Measurements from ENCODE around the gene RIMS1.

The RIMS1 gene

DNA sequence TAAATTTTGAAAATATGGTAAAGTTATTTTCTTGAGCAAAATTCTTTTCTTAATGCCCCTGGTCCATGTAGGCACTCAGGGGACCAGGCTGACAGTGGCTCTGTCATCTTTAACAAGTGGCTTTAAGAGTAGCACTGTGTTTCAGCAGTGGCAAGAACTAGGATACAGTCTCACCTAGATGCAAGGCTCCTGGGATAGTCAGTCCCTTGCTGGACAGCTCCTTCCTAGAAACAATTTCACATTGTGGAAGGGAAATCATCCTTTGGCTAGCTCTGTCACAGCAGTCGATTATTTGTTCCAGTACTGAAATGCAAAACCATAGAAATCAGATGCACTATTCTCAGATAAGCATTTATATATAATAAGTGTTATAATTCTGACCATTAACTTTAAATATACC, 560.1 kb downstream of the RIMS1 start:
- no peak for DNase-seq (ENCODE audit: low spot score)
- in situ Hi-C loops (cut with MboI; ENCODE audit: low sequenced_read_pairs, unreplicated experiment): no loop called here
- TF ChIP-seq, protein P1, sequence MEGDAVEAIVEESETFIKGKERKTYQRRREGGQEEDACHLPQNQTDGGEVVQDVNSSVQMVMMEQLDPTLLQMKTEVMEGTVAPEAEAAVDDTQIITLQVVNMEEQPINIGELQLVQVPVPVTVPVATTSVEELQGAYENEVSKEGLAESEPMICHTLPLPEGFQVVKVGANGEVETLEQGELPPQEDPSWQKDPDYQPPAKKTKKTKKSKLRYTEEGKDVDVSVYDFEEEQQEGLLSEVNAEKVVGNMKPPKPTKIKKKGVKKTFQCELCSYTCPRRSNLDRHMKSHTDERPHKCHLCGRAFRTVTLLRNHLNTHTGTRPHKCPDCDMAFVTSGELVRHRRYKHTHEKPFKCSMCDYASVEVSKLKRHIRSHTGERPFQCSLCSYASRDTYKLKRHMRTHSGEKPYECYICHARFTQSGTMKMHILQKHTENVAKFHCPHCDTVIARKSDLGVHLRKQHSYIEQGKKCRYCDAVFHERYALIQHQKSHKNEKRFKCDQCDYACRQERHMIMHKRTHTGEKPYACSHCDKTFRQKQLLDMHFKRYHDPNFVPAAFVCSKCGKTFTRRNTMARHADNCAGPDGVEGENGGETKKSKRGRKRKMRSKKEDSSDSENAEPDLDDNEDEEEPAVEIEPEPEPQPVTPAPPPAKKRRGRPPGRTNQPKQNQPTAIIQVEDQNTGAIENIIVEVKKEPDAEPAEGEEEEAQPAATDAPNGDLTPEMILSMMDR (IDR thresholded peaks at IDR 0.05; ENCODE audit: borderline replicate concordance, control extremely low read depth, extremely low read depth, insufficient read depth, missing control alignments): no peak

Measured in GM13976 (cell line).